ENCODE results near the gene SPTLC1.
"Not testable (repeated sequence)": the region's sequence is repeated elsewhere in the genome, so short reads cannot be mapped to it uniquely, and the experiment has no call there.

- TF ChIP-seq CTCF (IDR thresholded peaks at IDR 0.05); SIN3A (IDR thresholded peaks at IDR 0.05; ENCODE audit: borderline replicate concordance, insufficient read depth, low read depth, low read length): not testable (repeated sequence)
- TF ChIP-seq, protein P1, sequence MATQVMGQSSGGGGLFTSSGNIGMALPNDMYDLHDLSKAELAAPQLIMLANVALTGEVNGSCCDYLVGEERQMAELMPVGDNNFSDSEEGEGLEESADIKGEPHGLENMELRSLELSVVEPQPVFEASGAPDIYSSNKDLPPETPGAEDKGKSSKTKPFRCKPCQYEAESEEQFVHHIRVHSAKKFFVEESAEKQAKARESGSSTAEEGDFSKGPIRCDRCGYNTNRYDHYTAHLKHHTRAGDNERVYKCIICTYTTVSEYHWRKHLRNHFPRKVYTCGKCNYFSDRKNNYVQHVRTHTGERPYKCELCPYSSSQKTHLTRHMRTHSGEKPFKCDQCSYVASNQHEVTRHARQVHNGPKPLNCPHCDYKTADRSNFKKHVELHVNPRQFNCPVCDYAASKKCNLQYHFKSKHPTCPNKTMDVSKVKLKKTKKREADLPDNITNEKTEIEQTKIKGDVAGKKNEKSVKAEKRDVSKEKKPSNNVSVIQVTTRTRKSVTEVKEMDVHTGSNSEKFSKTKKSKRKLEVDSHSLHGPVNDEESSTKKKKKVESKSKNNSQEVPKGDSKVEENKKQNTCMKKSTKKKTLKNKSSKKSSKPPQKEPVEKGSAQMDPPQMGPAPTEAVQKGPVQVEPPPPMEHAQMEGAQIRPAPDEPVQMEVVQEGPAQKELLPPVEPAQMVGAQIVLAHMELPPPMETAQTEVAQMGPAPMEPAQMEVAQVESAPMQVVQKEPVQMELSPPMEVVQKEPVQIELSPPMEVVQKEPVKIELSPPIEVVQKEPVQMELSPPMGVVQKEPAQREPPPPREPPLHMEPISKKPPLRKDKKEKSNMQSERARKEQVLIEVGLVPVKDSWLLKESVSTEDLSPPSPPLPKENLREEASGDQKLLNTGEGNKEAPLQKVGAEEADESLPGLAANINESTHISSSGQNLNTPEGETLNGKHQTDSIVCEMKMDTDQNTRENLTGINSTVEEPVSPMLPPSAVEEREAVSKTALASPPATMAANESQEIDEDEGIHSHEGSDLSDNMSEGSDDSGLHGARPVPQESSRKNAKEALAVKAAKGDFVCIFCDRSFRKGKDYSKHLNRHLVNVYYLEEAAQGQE (IDR thresholded peaks at IDR 0.05; ENCODE audit: insufficient read depth in 1 of 2, low read depth in 2 of 2, low read length in 1 of 2): not testable (repeated sequence)
Measured at GRCh38 chr9:92010253-92010652, 105.0 kb downstream of the SPTLC1 start.

Measured in Panc1 (cell line).